GM19324 (cell line): ENCODE results near the gene ZCWPW2.

Source experiments
- ATAC-seq: cut with Tn5 transposase; IDR thresholded peaks from one replicate; pipeline ENCODE4 v1.9.1; 2021; ENCODE audit warnings: mild to moderate bottlenecking, moderate library complexity; ENCODE audit not compliant: unreplicated experiment, low FRiP score

ZCWPW2 gene

GRCh38 chr3:28349469-28350000 is 1.0 kb downstream of the ZCWPW2 start:
- ATAC-seq: no peak

GRCh38 chr3:28376424-28376823 is 27.9 kb downstream of the ZCWPW2 start:
- no peak for ATAC-seq

- no peak for ATAC-seq
Measured at GRCh38 chr3:28386049-28386448, 37.5 kb downstream of the ZCWPW2 start.

- no peak for ATAC-seq
Measured at GRCh38 chr3:28388978-28389377, 40.5 kb downstream of the ZCWPW2 start.

GRCh38 chr3:28399206-28399605 is 50.7 kb downstream of the ZCWPW2 start:
- ATAC-seq: no peak

- no peak for ATAC-seq
Measured at GRCh38 chr3:28406241-28406640, 57.7 kb downstream of the ZCWPW2 start.

- ATAC-seq: no peak
Measured at GRCh38 chr3:28449398-28449797, 100.9 kb downstream of the ZCWPW2 start.

GRCh38 chr3:28462866-28463265 is 114.3 kb downstream of the ZCWPW2 start:
- no peak for ATAC-seq

- no peak for ATAC-seq
Measured at GRCh38 chr3:28467414-28467813, 118.9 kb downstream of the ZCWPW2 start.

- no peak for ATAC-seq
Measured at GRCh38 chr3:28476194-28476593, 127.7 kb downstream of the ZCWPW2 start.

- no peak for ATAC-seq
Measured at GRCh38 chr3:28476764-28477163, 128.2 kb downstream of the ZCWPW2 start.

- no peak for ATAC-seq
Measured at GRCh38 chr3:28485164-28485563, 136.6 kb downstream of the ZCWPW2 start.

- ATAC-seq: no peak
Measured at GRCh38 chr3:28495301-28495700, 146.8 kb downstream of the ZCWPW2 start.

GRCh38 chr3:28502397-28502937 is 153.9 kb downstream of the ZCWPW2 start:
- no peak for ATAC-seq

- ATAC-seq: no peak
Measured at GRCh38 chr3:28504976-28505375, 156.5 kb downstream of the ZCWPW2 start.

GRCh38 chr3:28521663-28522062 is 173.1 kb downstream of the ZCWPW2 start:
- ATAC-seq: no peak

GRCh38 chr3:28542351-28542750 is 193.8 kb downstream of the ZCWPW2 start:
- ATAC-seq: no peak

- ATAC-seq: no peak
Measured at GRCh38 chr3:28544236-28544635, 195.7 kb downstream of the ZCWPW2 start.

- ATAC-seq: no peak
Measured at GRCh38 chr3:28544831-28545230, 196.3 kb downstream of the ZCWPW2 start.

- ATAC-seq: no peak
Measured at GRCh38 chr3:28547677-28548076, 199.2 kb downstream of the ZCWPW2 start.

- no peak for ATAC-seq
Measured at GRCh38 chr3:28553175-28553574, 204.7 kb downstream of the ZCWPW2 start.

GRCh38 chr3:28556195-28556594 is 207.7 kb downstream of the ZCWPW2 start:
- ATAC-seq: no peak

GRCh38 chr3:28564211-28564610 is 215.7 kb downstream of the ZCWPW2 start:
- no peak for ATAC-seq
